Measurements from ENCODE around the gene KCTD18.

Gene KCTD18

DNA sequence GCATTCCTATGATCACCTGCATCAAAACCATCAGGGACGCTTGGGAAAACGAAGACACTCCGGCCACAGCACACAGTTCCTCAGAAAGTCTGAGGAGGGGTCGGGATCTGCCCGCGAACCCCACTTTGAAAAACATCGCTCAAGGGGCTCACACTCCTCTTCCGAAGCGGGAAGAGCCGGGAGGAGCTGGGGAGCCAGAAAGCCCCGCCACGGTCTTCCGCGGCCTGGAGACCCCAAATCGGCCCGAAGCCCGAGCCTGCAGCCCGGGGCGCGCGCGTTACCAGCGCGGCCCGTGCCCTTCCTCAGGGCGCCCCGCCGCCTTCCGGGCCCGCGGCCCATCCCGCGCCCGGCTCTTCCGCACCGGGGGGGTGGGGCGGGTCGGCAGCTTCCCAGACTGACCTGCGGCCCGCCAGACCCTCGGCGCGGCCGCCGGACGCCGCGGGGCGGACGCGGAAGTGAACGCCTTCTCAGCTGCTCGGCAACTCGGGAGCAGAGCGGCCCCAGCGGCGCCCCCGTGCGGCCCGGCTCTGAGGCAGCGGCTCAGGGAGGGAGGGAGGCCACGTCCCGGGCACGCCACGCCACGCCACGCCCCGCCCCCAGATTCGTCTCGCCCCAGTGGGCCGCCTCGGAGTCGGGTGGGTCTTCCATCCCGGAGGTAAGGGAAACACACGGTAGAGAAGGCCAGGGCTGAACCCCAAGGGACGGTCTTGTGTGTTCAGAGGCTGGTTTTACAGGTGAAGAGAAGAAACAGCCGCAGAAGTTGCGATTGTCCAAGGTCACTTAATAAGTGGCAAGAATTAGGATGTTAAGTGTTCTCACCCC, at the start of gene KCTD18:
Gene KCTD18 (minus strand): TSS at position 457 of the 822 bp plus-strand sequence. CDS start 3,052 bp downstream, outside the sequence.
- peak; percentile 92 for DNase-seq

- DNase-seq: no peak
Observed at GRCh38 chr2:200540793-200541192, 30.9 kb upstream of the KCTD18 start.

DNA sequence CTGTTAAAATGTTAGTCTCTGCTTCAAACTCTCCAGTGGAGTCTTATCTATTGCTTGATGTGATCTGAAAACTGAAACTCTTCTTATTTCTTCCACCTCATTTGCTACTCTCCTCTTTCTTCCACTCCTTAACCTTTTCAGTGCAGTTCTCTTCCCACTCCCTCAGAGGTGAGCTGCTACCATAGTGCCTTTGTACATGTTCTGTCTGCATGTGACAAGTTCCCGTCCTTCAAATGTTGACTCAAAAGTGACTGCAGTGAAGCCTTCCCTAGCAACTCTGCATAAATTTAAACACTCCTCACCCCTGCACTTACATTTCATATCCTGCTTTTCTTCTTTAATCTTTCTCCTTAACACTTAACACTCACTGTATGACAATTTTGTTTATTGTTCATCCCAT, 28.3 kb upstream of the KCTD18 start:
- no peak for DNase-seq

DNA sequence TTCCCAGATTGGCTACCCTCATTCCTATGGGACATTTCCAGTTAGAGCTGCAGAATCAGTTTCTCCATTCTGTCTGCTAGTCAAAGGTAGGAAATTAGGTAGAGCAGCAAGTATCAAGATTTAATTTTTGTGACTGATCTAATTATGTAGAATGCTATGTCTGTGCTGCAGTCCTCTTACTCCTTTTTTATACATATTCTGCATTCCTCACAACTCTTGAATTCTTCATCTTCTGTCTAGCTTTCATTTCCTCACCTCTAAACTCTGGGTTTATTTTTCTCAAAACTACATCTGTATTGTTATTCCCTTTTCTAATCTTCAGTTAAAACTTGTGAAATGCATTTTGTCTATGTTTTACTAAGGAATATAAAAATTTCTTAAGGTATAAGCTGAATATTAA, 24.7 kb upstream of the KCTD18 start:
- no peak for DNase-seq

GRCh38 chr2:200533754-200534153, 23.9 kb upstream of the KCTD18 start:
- no peak for DNase-seq

DNA sequence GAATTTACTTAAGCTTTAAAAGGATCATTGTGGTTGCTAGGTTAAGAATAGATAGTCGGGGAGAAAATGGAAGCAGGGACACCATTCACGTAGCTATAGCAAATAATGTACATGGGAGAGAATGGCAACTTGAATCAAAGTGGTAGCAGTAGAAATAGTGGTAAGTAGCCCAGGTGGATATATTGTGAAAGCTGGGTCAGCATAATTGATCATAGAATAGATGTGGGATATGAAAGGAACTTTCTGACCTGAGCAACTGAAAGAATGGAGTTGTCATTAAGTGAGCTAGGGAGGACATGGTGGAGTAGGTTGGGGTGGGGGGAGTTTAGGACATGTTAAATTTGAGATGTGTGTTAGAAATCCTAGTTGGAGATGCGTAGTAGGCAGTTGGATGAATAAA, 18.4 kb upstream of the KCTD18 start:
- DNase-seq: no peak

DNA sequence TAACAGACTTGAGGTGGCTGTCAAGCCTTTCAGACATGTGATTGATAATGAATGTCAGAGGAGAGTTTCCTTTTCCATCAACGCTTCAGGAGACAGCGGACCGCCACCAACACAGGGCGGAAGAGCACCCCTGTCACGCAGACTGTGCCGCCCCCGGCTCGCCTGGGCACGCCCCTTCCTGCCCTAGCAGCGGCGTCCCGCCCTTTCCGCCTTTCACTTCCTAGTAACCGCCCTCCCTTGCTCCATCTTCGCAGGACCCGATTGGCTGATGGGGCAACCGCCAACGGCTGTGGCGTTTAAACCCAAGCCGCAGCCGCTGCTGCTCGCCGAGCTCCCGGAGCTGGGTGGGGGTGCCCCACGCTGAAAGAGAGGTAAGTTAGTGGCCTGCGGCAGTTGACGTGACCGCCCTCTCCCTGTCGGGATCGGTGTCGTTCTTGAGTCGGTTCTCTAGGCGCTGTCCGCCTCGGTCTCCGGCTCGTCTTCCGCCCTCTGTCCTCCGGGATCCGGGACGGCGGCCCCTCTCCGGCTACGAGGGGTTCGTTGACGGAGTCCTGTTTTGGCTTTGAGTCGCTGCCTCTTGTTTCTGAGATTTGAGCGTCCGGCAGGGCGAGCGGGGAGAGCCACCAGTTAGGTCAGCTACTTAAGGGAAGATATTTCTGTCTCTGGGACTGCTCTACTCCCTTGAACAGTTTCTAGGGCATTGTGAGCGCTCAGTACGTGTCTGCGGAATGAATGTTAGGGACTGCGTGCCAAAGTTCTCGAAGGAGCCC, 16.2 kb upstream of the KCTD18 start, which contains the start of gene SGO2:
Gene SGO2 (plus strand): TSS at position 326 of the 770 bp plus-strand sequence. CDS start 6,769 bp downstream, outside the sequence.
- DNase-seq: peak; percentile 99

- DNase-seq: no peak
Observed at GRCh38 chr2:200525551-200525881, 15.6 kb upstream of the KCTD18 start.

- no peak for DNase-seq
Observed at GRCh38 chr2:200525066-200525465, 15.2 kb upstream of the KCTD18 start.

GRCh38 chr2:200523604-200524003, 13.7 kb upstream of the KCTD18 start:
- DNase-seq: no peak

DNA sequence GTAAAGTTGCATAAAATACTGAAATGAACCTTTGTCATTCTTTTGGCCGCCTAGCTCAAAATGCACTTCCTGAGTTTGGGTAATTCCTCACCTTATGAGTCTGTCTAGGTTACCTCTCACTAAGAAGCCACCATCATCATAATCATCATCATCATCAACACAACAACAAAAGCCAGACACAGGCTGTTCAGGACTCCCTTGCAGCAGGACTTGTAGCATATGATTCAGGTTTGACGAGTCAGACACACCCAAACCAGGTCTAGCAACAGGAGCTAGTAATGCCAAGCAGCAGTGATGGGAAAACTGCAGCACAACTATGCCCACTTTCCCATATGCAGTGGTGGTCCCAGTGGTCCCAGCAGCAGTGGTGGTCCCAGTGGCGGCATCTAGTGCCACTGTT, 13.3 kb upstream of the KCTD18 start:
- DNase-seq: no peak

DNA sequence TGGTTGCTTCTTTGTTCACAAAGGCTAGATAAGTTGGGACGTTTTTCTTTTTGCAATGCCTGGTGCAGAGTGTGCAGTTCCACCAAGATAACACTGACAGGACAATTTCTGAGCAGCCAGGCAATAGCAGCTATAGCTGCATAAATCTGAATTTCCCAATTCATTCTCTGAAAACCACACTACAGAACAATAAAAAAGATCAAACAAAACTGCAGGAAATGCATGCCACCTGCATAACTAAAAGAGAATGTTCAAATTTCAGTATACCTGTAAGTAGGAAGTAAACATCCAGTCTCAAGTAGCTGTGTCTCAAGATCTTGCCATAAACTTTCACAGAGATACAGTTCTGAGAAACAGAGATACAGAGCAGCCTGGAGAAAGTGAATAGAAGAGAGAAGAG, 5.3 kb upstream of the KCTD18 start:
- DNase-seq: no peak

GRCh38 chr2:200509235-200509611, 645 bp downstream of the KCTD18 start:
- DNase-seq: peak; percentile 39

- no peak for DNase-seq
Observed at GRCh38 chr2:200507179-200507578, 2.7 kb downstream of the KCTD18 start.

DNA sequence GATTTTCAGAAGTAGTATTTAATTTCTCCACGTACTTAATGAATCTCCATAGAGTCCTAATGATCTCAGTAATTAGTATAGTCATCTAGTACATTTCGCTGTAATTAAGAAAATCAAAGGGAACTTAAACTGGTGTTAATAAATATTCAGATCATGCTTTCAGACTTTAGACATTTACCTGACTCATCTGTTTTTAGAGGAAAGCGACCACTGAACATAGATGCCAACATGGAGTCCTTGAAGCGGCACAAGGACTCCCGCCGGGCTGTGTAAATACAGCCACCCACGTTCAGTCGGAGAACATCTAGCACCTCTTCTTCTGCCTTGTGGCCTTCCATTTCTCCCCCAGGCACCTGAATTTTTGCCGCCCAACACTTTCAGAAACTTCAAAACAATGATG, 3.2 kb downstream of the KCTD18 start:
- DNase-seq: no peak

DNA sequence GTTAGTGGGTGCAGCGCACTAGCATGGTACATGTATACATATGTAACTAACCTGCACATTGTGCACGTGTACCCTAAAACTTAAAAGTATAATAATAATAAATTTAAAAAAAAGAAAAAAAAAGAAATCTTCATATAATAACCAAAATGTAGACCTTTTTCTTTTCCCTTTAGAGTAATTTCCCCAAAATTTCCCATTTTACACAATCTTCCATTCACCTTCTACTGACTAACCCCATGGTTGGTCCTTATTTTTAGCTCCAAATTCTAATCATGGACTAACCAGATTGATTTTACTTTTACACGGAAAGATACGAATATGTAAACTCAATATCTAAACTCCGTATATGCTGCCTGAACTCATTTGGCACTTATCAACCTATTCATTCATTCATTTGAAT, 7.7 kb downstream of the KCTD18 start:
- no peak for DNase-seq

GRCh38 chr2:200498402-200499162, 11.3 kb downstream of the KCTD18 start:
- no peak for DNase-seq

GRCh38 chr2:200496696-200497095, 13.2 kb downstream of the KCTD18 start:
- DNase-seq: no peak

- no peak for DNase-seq
Observed at GRCh38 chr2:200494048-200494447, 15.8 kb downstream of the KCTD18 start.

DNA sequence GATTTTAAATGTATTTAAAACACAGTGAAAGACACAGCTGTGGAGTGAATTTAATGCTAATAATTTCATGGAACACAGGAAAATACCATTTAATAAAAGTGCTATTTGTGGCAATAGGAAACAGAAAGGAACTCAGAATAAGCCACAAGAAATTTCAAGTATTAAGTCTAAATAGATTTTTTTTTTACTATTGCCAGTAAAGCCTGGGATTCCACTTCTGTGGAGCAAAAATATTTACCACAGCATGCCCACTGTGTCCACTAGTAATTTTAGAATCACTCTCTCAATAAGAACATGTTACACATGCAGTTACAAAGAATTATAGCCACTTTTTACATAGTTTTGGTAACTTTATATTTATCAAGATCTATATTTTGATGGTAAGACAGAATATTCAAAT, 17.2 kb downstream of the KCTD18 start:
- DNase-seq: no peak

DNA sequence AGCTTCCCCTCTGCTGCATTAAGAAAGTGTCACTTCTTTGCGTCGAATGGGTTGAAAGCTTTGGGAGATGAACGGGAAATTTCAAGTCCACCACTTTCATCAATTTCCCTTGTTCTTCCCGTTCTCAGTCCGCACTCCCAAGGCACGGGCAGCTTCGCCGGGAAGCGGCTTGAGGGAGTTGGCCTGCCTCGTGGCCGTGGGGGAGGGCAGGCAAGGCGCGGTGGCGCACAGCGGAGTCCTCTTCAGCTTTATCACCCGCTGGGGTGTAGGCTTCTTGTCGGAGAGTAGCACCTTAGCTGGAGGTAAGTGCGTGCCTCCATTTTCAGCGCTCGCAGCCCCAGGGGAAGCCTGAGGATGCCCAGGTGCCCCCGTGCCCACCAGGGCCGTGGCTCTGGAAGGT, 19.9 kb downstream of the KCTD18 start:
- DNase-seq: no peak

DNA sequence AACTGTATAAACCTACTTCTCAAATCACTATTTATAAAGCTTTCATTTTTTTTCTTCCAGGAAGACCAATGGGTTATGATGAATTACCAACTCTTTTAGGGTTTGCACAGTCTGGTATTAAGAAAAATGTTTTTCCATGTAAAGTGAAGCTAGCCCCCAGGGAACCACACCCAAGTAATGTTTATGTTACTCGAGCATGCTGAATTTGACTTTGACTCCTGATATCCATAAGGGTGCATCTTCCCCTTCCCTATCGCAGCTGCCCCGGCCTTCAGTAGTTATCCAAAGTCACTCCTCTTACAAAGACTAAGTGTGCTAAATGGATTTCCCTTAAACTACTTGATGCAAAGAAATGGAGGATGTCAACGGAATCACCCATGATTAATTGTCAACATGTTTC, 21.7 kb downstream of the KCTD18 start:
- peak; percentile 41 for DNase-seq

- DNase-seq: no peak
Observed at GRCh38 chr2:200486529-200486928, 23.3 kb downstream of the KCTD18 start.

GRCh38 chr2:200484934-200485333, 24.9 kb downstream of the KCTD18 start:
- DNase-seq: peak; percentile 76
